Neutrophil (primary cell): ENCODE data around the gene NELL1.

Experiments
- H3K27ac ChIP-seq: fragments of 200-600 bp; sonication (generic); 2 replicates; pipeline ENCODE4 v1.5.1; 2016; ENCODE audit warnings: mild to moderate bottlenecking, moderate library complexity
- H3K27me3 ChIP-seq: fragments of 200-600 bp; sonication (generic); 2 replicates; pipeline ENCODE4 v1.6.0; 2016; ENCODE audit warnings: mild to moderate bottlenecking
- H3K36me3 ChIP-seq: fragments of 200-600 bp; sonication (generic); 2 replicates; pipeline ENCODE4 v1.5.1; 2017
- H3K4me1 ChIP-seq, 2 experiments: fragments of 200-600 bp in 1 of 2; sonication (generic) in 1 of 2; 1 replicate in 1 of 2; 2 replicates in 1 of 2; pipeline versions ENCODE4 v1.5.1 to v1.6.1; 2013 to 2016; ENCODE audit warnings: low read depth in 1 of 2, low read length in 1 of 2, mild to moderate bottlenecking in 1 of 2, moderate library complexity in 1 of 2; ENCODE audit not compliant: control insufficient read depth in 1 of 2, insufficient read depth in 1 of 2
- H3K4me3 ChIP-seq, 2 experiments: fragments of 200-600 bp in 1 of 2; sonication (generic) in 1 of 2; 1 replicate in 1 of 2; 2 replicates in 1 of 2; pipeline ENCODE4 v1.5.1; 2013 to 2016; ENCODE audit warnings: low read depth in 1 of 2, low read length in 1 of 2, mild to moderate bottlenecking in 1 of 2, moderate library complexity in 1 of 2
- H3K9me3 ChIP-seq: fragments of 200-600 bp; sonication (generic); 2 replicates; pipeline ENCODE4 v1.5.1; 2016
- TF ChIP-seq, protein P1 (sequence below): fragments of 200-600 bp; sonication (generic); IDR thresholded peaks from 2 replicates; pipeline ENCODE4 v1.5.1; 2016; ENCODE audit warnings: antibody characterized with exemption

NELL1 gene

DNA sequence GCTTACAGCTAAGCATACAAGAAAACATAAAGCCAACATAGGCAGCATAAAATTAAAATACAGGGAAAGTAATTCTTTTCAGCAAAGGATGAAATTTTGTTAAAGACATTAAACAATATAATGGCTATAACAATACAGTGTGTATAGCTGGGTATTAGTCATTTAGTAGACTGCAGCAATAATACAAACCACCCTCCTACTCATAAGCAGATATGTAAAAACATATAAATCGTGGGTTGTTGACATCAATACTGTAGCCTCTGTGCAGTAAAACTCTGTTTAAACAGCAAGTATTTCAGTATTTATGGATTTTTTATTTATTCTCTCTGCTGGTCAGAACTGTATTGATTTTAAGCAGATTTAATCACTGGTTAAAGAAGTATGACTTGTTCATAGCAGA is 884.4 kb downstream of the NELL1 start:
- Histone ChIP-seq H3K9me3 (no peaks in the 10 kb centered on the region), H3K4me1 (no peaks in the 10 kb centered on the region), H3K27ac (no peak overlapping the region), H3K27me3 (no peaks in the 10 kb centered on the region), H3K36me3 (no peaks in the 10 kb centered on the region), H3K4me3 (no peak overlapping the region)
- TF ChIP-seq, protein P1, sequence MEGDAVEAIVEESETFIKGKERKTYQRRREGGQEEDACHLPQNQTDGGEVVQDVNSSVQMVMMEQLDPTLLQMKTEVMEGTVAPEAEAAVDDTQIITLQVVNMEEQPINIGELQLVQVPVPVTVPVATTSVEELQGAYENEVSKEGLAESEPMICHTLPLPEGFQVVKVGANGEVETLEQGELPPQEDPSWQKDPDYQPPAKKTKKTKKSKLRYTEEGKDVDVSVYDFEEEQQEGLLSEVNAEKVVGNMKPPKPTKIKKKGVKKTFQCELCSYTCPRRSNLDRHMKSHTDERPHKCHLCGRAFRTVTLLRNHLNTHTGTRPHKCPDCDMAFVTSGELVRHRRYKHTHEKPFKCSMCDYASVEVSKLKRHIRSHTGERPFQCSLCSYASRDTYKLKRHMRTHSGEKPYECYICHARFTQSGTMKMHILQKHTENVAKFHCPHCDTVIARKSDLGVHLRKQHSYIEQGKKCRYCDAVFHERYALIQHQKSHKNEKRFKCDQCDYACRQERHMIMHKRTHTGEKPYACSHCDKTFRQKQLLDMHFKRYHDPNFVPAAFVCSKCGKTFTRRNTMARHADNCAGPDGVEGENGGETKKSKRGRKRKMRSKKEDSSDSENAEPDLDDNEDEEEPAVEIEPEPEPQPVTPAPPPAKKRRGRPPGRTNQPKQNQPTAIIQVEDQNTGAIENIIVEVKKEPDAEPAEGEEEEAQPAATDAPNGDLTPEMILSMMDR: no peak

DNA sequence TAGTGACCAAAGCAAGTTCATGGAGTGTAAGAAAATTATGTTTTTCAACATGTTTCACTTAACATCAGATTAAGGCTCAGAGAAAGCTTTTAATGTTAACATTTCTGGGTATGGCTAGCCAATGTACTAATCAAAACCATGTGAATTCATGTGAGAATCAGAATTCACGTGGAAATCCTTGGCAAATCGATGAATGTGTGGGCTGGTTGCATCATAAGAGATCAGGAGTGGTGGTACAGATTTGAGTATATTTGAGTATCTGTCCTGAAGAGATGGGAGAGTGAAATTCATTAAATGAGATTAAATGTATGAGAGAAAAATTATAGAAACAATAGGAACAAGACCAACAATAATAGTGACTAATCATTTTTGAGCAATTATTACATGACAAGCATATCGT is 884.9 kb downstream of the NELL1 start:
- Histone ChIP-seq H3K4me1 (no peaks in the 10 kb centered on the region), H3K36me3 (no peaks in the 10 kb centered on the region), H3K27me3 (no peaks in the 10 kb centered on the region), H3K4me3 (no peak overlapping the region), H3K27ac (no peak overlapping the region), H3K9me3 (no peaks in the 10 kb centered on the region)
- TF ChIP-seq, protein P1: no peak

DNA sequence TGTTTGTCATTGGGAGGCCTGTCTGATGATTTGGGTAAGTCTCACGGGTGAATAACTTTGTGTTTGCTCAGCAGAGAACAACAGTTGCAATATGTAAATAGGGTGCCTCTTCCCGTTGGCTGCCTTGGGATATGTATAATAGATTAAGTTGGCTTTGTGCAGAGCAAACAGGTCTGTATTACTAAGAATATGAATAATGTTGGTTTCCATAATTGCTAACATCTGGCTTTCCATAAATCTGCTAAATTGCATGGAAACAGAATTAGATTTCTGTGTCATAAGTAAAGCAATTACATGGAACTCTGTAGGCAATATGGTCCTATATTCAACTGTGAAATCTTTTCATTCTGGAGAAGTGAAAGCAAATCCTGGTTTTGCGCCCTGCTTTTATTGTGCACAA is 887.5 kb downstream of the NELL1 start:
- H3K27ac ChIP-seq: no peak overlapping the region
- no peaks in the 10 kb centered on the region for H3K4me1 ChIP-seq
- no peaks in the 10 kb centered on the region for H3K36me3 ChIP-seq
- no peaks in the 10 kb centered on the region for H3K9me3 ChIP-seq
- H3K27me3 ChIP-seq: no peaks in the 10 kb centered on the region
- no peak overlapping the region for H3K4me3 ChIP-seq
- TF ChIP-seq, protein P1: no peak

DNA sequence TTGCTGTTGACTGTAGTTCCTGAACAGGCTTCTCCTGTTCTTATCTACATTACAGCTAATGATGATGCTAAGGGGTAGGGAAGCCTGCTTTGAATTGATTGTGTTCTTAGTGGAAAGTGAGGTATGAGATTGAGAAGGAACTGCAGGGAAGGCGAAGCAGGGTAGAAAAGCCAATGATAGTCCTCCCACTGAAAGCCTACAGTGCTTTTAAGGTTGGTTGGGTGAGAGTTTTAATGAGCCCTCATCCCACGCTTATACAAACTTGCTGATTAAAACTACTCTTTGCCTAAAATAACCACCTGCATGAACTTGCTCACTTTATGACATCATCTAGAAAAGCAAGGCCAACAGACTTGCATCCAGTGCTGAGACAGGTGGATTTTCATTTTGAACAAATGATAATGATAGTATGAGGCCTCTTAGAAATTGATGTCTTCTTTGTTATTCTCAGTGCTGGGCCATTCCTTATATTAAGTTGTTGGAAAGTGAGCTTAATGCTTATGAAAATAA is 891.1 kb downstream of the NELL1 start:
- H3K4me1 ChIP-seq: no peaks in the 10 kb centered on the region
- no peaks in the 10 kb centered on the region for H3K36me3 ChIP-seq
- no peak overlapping the region for H3K4me3 ChIP-seq
- no peaks in the 10 kb centered on the region for H3K9me3 ChIP-seq
- H3K27me3 ChIP-seq: no peaks in the 10 kb centered on the region
- no peak overlapping the region for H3K27ac ChIP-seq
- TF ChIP-seq, protein P1: no peak

DNA sequence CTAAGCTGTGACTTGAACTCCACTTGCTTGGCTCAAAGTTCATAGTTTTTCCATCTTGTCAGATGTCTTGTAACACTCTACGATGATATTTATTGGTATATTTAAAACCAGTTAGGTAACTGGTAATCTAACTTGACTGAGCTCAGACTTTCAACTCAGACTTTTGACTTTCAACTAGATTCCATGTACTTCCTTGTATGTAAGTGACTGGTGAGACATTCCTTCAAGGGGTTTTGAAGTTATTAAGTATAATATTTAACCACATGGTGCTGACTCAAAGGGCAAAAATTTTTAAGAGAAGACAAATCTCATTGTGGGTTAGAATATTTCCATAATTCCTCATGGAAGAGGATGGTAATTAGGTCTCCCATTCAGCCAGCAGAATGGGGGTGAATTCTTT is 892.2 kb downstream of the NELL1 start:
- Histone ChIP-seq H3K4me1 (no peaks in the 10 kb centered on the region), H3K9me3 (no peaks in the 10 kb centered on the region), H3K27me3 (no peaks in the 10 kb centered on the region), H3K36me3 (no peaks in the 10 kb centered on the region), H3K27ac (no peak overlapping the region), H3K4me3 (no peak overlapping the region)
- TF ChIP-seq, protein P1: no peak

DNA sequence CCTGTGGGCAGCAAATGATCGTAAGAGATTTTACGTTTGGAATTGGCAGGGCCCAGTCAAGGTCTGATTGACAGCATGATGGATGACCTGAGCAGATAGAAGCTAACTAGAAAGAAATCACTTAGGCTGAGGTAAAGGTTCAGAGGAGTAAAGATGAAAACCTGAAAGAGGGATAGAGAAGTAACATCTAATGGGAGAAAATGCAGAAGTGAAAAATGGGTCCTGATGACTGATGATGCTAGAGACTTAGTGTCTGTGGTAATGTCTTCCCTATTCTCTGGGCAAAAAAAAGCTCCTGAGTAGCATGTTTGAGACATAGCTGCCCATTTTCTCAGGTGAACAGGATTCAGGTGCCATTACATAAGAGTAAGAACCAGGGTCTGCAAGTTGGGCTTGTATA is 894.7 kb downstream of the NELL1 start:
- TF ChIP-seq, protein P1: no peak
- Histone ChIP-seq H3K27me3 (no peaks in the 10 kb centered on the region), H3K4me3 (no peak overlapping the region), H3K27ac (no peak overlapping the region), H3K36me3 (no peaks in the 10 kb centered on the region), H3K9me3 (no peaks in the 10 kb centered on the region), H3K4me1 (no peaks in the 10 kb centered on the region)
